H9 (cell line): Measurements from ENCODE around the gene ACYP1. TPM values are rescaled to one million over a fixed set of nuclear protein-coding genes. Genes with fewer than 3 reads are reported as not detected.

Source experiments
- DNase-seq: peaks from one replicate; pipeline ENCODE4 v3.0.0-alpha.2; 2017
- H2AFZ ChIP-seq: one replicate; pipeline ENCODE4 v1.6.1; 2013; ENCODE audit warnings: mild to moderate bottlenecking, low read length, control low read depth, moderate library complexity
- H2AK5ac ChIP-seq: 2 replicates; pipeline ENCODE4 v1.6.1; 2013; ENCODE audit warnings: low read length, control low read depth, mixed read lengths; ENCODE audit not compliant: insufficient read length
- H2BK120ac ChIP-seq: one replicate; pipeline ENCODE4 v1.6.1; 2013; ENCODE audit warnings: low read depth, mild to moderate bottlenecking, low read length, control low read depth, inconsistent platforms; ENCODE audit not compliant: poor library complexity, severe bottlenecking
- H2BK12ac ChIP-seq: 2 replicates; pipeline ENCODE4 v1.6.1; 2013; ENCODE audit warnings: low read length, control low read depth, mixed read lengths, low read depth; ENCODE audit not compliant: insufficient read length
- H2BK15ac ChIP-seq: 2 replicates; pipeline ENCODE4 v1.6.1; 2013; ENCODE audit warnings: low read depth, low read length, control low read depth
- H2BK20ac ChIP-seq: one replicate; pipeline ENCODE4 v1.6.1; 2013; ENCODE audit warnings: low read depth, mild to moderate bottlenecking, low read length, control low read depth, inconsistent platforms; ENCODE audit not compliant: poor library complexity, severe bottlenecking
- H2BK5ac ChIP-seq: 2 replicates; pipeline ENCODE4 v1.6.1; 2013; ENCODE audit warnings: low read length, control low read depth, mixed read lengths; ENCODE audit not compliant: insufficient read length
- H3K14ac ChIP-seq: 2 replicates; pipeline ENCODE4 v1.6.1; 2013; ENCODE audit warnings: low read length, control low read depth; ENCODE audit not compliant: insufficient read depth
- H3K18ac ChIP-seq: 2 replicates; pipeline ENCODE4 v1.6.1; 2013; ENCODE audit warnings: low read depth, mild to moderate bottlenecking, mixed read lengths, low read length, control low read depth; ENCODE audit not compliant: insufficient read length
- H3K23ac ChIP-seq: 2 replicates; pipeline ENCODE4 v1.6.1; 2013; ENCODE audit warnings: low read length, control low read depth, mixed read lengths, low read depth; ENCODE audit not compliant: insufficient read length
- H3K23me2 ChIP-seq: 2 replicates; pipeline ENCODE4 v1.6.1; 2013; ENCODE audit warnings: low read depth, mild to moderate bottlenecking, mixed read lengths, low read length, control low read depth; ENCODE audit not compliant: insufficient read length, poor library complexity, severe bottlenecking
- H3K27ac ChIP-seq: 2 replicates; pipeline ENCODE4 v1.5.1; 2013; ENCODE audit warnings: low read length, control low read depth, mixed read lengths, low read depth; ENCODE audit not compliant: insufficient read length
- H3K27me3 ChIP-seq: 2 replicates; pipeline ENCODE4 v1.6.1; 2013; ENCODE audit warnings: low read length, control low read depth, inconsistent platforms; ENCODE audit not compliant: insufficient read depth
- H3K4ac ChIP-seq: 2 replicates; pipeline ENCODE4 v1.6.1; 2013; ENCODE audit warnings: low read depth, mild to moderate bottlenecking, control low read depth, inconsistent platforms, low read length, moderate library complexity
- H3K4me1 ChIP-seq: 2 replicates; pipeline ENCODE4 v1.6.1; 2013; ENCODE audit warnings: low read length, control low read depth, inconsistent platforms; ENCODE audit not compliant: insufficient read depth
- H3K4me2 ChIP-seq: 2 replicates; pipeline ENCODE4 v1.6.1; 2013; ENCODE audit warnings: low read length, control low read depth, mixed read lengths; ENCODE audit not compliant: insufficient read length, insufficient read depth
- H3K56ac ChIP-seq: 2 replicates; pipeline ENCODE4 v1.6.1; 2013; ENCODE audit warnings: low read depth, mild to moderate bottlenecking, mixed read lengths, low read length, control low read depth; ENCODE audit not compliant: insufficient read length
- H3K79me1 ChIP-seq: 2 replicates; pipeline ENCODE4 v1.6.1; 2013; ENCODE audit warnings: low read depth, mild to moderate bottlenecking, moderate library complexity, low read length, control low read depth, inconsistent platforms; ENCODE audit not compliant: insufficient read depth, poor library complexity, severe bottlenecking
- H3K79me2 ChIP-seq: 2 replicates; pipeline ENCODE4 v1.6.1; 2013; ENCODE audit warnings: low read length, control low read depth, inconsistent platforms; ENCODE audit not compliant: insufficient read depth
- H3K9ac ChIP-seq: 2 replicates; pipeline ENCODE4 v1.6.1; 2013; ENCODE audit warnings: low read length, control low read depth, mixed read lengths; ENCODE audit not compliant: insufficient read length; ENCODE audit errors: extremely low read depth
- H3K9me3 ChIP-seq: one replicate; pipeline ENCODE4 v1.6.1; 2013; ENCODE audit warnings: low read depth, low read length, inconsistent platforms; ENCODE audit not compliant: control insufficient read depth
- H3T11ph ChIP-seq: one replicate; pipeline ENCODE4 v1.6.1; 2013; ENCODE audit warnings: mild to moderate bottlenecking, low read length, control low read depth, inconsistent platforms
- H4K20me1 ChIP-seq: one replicate; pipeline ENCODE4 v1.6.1; 2013; ENCODE audit not compliant: control insufficient read depth, insufficient read length, insufficient read depth
- H4K5ac ChIP-seq: 2 replicates; pipeline ENCODE4 v1.6.1; 2013; ENCODE audit warnings: low read depth, mild to moderate bottlenecking, mixed read lengths, low read length, control low read depth; ENCODE audit not compliant: insufficient read length
- H4K8ac ChIP-seq: replicated peaks from 2 replicates; pipeline ENCODE4 v1.6.1; 2013; ENCODE audit warnings: low read length, control low read depth, mixed read lengths, low read depth; ENCODE audit not compliant: insufficient read length
- H4K91ac ChIP-seq: 2 replicates; pipeline ENCODE4 v1.6.1; 2013; ENCODE audit warnings: low read depth, mild to moderate bottlenecking, moderate library complexity, mixed read lengths, low read length, control low read depth; ENCODE audit not compliant: insufficient read length
- H3K27ac Mint-ChIP-seq, 3 experiments: 2 replicates in 2 of 3; 3 replicates in 1 of 3; pipeline ENCODE4 v1.8.0; 2020 to 2021; ENCODE audit warnings: mixed read lengths in 3 of 3, mild to moderate bottlenecking in 1 of 3, moderate library complexity in 1 of 3
- H3K27me3 Mint-ChIP-seq: 2 replicates; pipeline ENCODE4 v1.8.0; 2021; ENCODE audit warnings: low read depth, mild to moderate bottlenecking, moderate library complexity, mixed read lengths
- H3K36me3 Mint-ChIP-seq, 3 experiments: 2 replicates in 2 of 3; 3 replicates in 1 of 3; pipeline ENCODE4 v1.8.0; 2020 to 2021; ENCODE audit warnings: low read depth in 3 of 3, mixed read lengths in 3 of 3; ENCODE audit not compliant: insufficient read depth in 1 of 3
- H3K4me1 Mint-ChIP-seq, 2 experiments: 2 replicates each; pipeline ENCODE4 v1.8.0; 2020; ENCODE audit warnings: mixed read lengths in 2 of 2
- H3K4me3 Mint-ChIP-seq, 2 experiments: 2 replicates in 1 of 2; 3 replicates in 1 of 2; pipeline ENCODE4 v1.8.0; 2020 to 2021; ENCODE audit warnings: mild to moderate bottlenecking in 2 of 2, mixed read lengths in 2 of 2, moderate library complexity in 1 of 2
- H3K9me3 Mint-ChIP-seq, 2 experiments: 2 replicates in 1 of 2; 3 replicates in 1 of 2; pipeline ENCODE4 v1.8.0; 2020; ENCODE audit warnings: mild to moderate bottlenecking in 2 of 2, mixed read lengths in 2 of 2, moderate library complexity in 1 of 2
- CTCF ChIP-seq: fragments of 200-600 bp; sonication (generic); conservative IDR thresholded peaks from 3 replicates; pipeline ENCODE4 v1.8.0; 2021; ENCODE audit warnings: antibody characterized with exemption, mild to moderate bottlenecking
- WGBS: extraction: QIAGEN DNeasy Blood & Tissue Kit; methylation state at CpG from one replicate; pipeline ENCODE4 v1.1.7; 2013; ENCODE audit warnings: missing lambda C conversion rate, low lambda C conversion rate, mixed read lengths; ENCODE audit not compliant: insufficient read length; ENCODE audit errors: extremely low coverage; 5-methylcytosine and 5-hydroxymethylcytosine counted together
- total RNA-seq: library from RNA; stranded (reverse); gene quantifications from 2 replicates; pipeline ENCODE4 v1.2.1, GENCODE V29; 2021

ACYP1 gene
- total RNA-seq, 1 experiment from 2014 or later: 18.9 TPM

GRCh38 chr14:75005357-75005756 is 58.5 kb downstream of the ACYP1 start:
- Histone ChIP-seq H2BK12ac (no peak overlapping the region), H2BK20ac (no peak overlapping the region), H4K5ac (no peak overlapping the region), H2AFZ (no peak overlapping the region), H2BK15ac (no peak overlapping the region), H3K27me3 (no peaks in the 10 kb centered on the region), H3K23ac (no peak overlapping the region), H4K8ac (no peak overlapping the region), H4K91ac (no peak overlapping the region), H3K27ac (no peak overlapping the region), H2BK5ac (no peak overlapping the region), H3K79me1 (peaks cover 7% of the 10 kb centered on the region), H3K4me2 (no peak overlapping the region), H2AK5ac (no peak overlapping the region), H3K79me2 (peaks cover 6% of the 10 kb centered on the region; the same call in 1 of the 2 replicates), H3K18ac (no peak overlapping the region), H2BK120ac (no peak overlapping the region), H3K56ac (no peak overlapping the region), H3K9ac (no peak overlapping the region), H4K20me1 (no peaks in the 10 kb centered on the region), H3T11ph (no peak overlapping the region), H3K9me3 (no peaks in the 10 kb centered on the region), H3K14ac (no peak overlapping the region), H3K4ac (no peak overlapping the region), H3K23me2 (peaks cover 12% of the 10 kb centered on the region), H3K4me1 (peaks cover 5% of the 10 kb centered on the region; the same call in 1 of the 2 replicates)
- Mint-ChIP-seq H3K4me3 (no peak overlapping the region), H3K9me3 (peaks cover 3 to 4% of the 10 kb centered on the region in 2 experiments; a peak in 1 of 5 replicates), H3K36me3 (peaks cover 2 to 67% (median 52%) of the 10 kb centered on the region in 3 experiments; a peak in 6 of 7 replicates), H3K27ac (no peak overlapping the region), H3K27me3 (no peaks in the 10 kb centered on the region), H3K4me1 (peaks cover 12 to 15% of the 10 kb centered on the region in 2 experiments)
- no CpG with 5 or more reads among the region's 3 CpGs for WGBS
- no peak for TF ChIP-seq CTCF
- DNase-seq: no peak
